Spinal cord (tissue), 10 donors: ENCODE data around the gene CEP162. TPM values are rescaled to one million over a fixed set of nuclear protein-coding genes. Genes with fewer than 3 reads are reported as not detected.
A peak's percentile ranks its signal among the peaks of the same experiment; 100 is the strongest.
"Not testable (repeated sequence)": the region's sequence is repeated elsewhere in the genome, so short reads cannot be mapped to it uniquely, and the experiment has no call there.

ENCODE experiments used
- DNase-seq, 6 donors: peaks; one replicate each; pipeline versions ENCODE4 v3.0.0 to v3.0.0-alpha.2; 2013 to 2015; ENCODE audit warnings: low spot score in 6 of 6, low read depth in 4 of 6
- H3K27ac ChIP-seq: one replicate; pipeline ENCODE4 v1.5.1; 2013; ENCODE audit warnings: low read depth, low read length, control low read depth
- H3K27me3 ChIP-seq: one replicate; pipeline ENCODE4 v1.6.1; 2013; ENCODE audit warnings: low read length; ENCODE audit not compliant: control insufficient read depth, insufficient read depth
- H3K36me3 ChIP-seq: one replicate; pipeline ENCODE4 v1.6.1; 2013; ENCODE audit warnings: low read length; ENCODE audit not compliant: control insufficient read depth, insufficient read depth
- H3K4me1 ChIP-seq: one replicate; pipeline ENCODE4 v1.6.1; 2013; ENCODE audit warnings: low read length; ENCODE audit not compliant: control insufficient read depth, insufficient read depth
- H3K4me3 ChIP-seq: one replicate; pipeline ENCODE4 v1.5.1; 2013; ENCODE audit warnings: low read depth, low read length, control low read depth
- H3K9me3 ChIP-seq: one replicate; pipeline ENCODE4 v1.6.1; 2013; ENCODE audit warnings: low read length; ENCODE audit not compliant: control insufficient read depth, insufficient read depth
- WGBS: methylation state at CpG from one replicate; pipeline ENCODE4 v1.1.5; 2013; ENCODE audit warnings: missing lambda C conversion rate; ENCODE audit not compliant: insufficient coverage; 5-methylcytosine and 5-hydroxymethylcytosine counted together
- polyA plus RNA-seq, 2 donors: library from polyadenylated mRNA; unstranded; fragments of 120-200 nt; gene quantifications; one replicate each; pipeline ENCODE4 v1.2.1, GENCODE V29; 2013; ENCODE audit not compliant: insufficient read length in 2 of 2
- total RNA-seq, 2 donors: library from RNA; depleted of rRNA in 1 of 2; stranded (reverse); fragments of 120-200 nt in 1 of 2; fragments of >200 nt in 1 of 2; gene quantifications; one replicate each; pipeline versions ENCODE4 v1.2.3 to v1.2.4, GENCODE V29; 2013 to 2014
- donor health status: healthy.

The CEP162 gene
- total and polyA plus RNA-seq, 4 donors = 10.2 to 19.1 (median 14.5) TPM

DNA sequence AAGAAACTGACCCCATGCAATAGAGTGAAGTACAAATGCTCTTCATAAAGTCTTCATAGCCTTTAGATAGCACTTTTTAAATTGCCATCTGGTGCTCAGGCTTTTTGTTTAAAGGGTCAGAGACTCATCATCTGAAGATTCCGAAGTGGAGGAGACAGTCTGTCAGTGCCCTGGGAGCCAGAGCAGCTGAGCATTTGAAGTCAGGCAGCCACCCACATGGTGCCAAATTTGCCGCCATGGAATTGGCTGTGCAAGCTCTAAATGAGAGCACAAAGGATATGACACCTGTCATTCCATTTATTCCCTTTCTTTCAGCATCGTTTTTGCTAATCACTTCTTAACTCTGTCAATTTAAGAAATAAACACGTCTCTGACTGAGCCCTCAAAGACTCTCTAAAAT is 32.8 kb upstream of the CEP162 start:
- no peaks in the 10 kb centered on the region for H3K36me3 ChIP-seq
- 48% methylated on average over 2 of the region's 4 CpGs for WGBS
- H3K27me3 ChIP-seq = no peaks in the 10 kb centered on the region
- H3K27ac ChIP-seq = no peak overlapping the region
- no peaks in the 10 kb centered on the region for H3K4me1 ChIP-seq
- peak in 1 of 6 donors; percentile 23 for DNase-seq
- H3K4me3 ChIP-seq = no peak overlapping the region
- H3K9me3 ChIP-seq = no peaks in the 10 kb centered on the region

DNA sequence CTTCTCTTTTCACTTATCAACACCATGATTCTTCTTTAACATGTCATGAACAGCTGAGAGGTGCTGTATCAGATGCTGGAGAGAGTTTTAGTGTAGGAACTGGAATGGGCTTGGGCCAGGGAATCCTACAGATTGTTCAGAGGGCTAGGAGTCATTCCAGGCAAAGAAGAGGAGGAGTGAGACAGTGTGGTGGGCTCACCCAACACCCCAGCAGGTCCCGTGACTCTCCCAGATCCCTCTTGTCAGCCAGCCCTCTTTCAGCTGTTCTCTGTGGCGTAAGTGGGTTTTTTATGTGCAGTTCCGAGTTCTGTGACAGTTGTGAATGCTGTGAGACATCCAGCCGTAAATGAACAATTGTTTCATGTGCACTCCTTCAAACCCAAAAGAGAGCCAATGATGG is 31.4 kb upstream of the CEP162 start:
- Histone ChIP-seq H3K4me3 (no peak overlapping the region), H3K36me3 (no peaks in the 10 kb centered on the region), H3K9me3 (no peaks in the 10 kb centered on the region), H3K27me3 (no peaks in the 10 kb centered on the region), H3K4me1 (no peaks in the 10 kb centered on the region), H3K27ac (no peak overlapping the region)
- WGBS = 73% methylated on average over 4 of the region's 4 CpGs
- DNase-seq = no peak

DNA sequence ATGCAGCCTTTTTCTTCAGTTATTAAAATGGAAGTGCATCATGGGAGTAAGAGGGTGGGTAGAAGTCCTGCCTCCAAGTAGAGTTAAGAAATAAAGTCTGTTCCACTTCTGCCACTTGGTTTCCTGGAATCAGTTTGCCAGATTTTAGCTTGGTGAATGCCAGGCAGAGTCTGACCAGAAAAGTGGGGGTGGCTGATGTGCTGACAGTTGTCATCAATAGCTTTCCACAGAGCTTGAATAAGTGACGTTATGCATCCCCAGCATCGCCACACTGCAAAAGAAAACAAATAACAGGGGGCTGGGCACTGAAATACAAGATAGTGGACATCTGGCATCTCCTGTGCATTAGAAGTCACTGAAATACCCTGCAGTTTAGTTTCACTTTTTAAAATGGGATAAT is 30.8 kb upstream of the CEP162 start:
- Histone ChIP-seq H3K27me3 (no peaks in the 10 kb centered on the region), H3K9me3 (no peaks in the 10 kb centered on the region), H3K4me1 (no peaks in the 10 kb centered on the region), H3K36me3 (no peaks in the 10 kb centered on the region), H3K27ac (no peak overlapping the region), H3K4me3 (no peak overlapping the region)
- no peak for DNase-seq
- WGBS = 49% methylated on average over 2 of the region's 2 CpGs

DNA sequence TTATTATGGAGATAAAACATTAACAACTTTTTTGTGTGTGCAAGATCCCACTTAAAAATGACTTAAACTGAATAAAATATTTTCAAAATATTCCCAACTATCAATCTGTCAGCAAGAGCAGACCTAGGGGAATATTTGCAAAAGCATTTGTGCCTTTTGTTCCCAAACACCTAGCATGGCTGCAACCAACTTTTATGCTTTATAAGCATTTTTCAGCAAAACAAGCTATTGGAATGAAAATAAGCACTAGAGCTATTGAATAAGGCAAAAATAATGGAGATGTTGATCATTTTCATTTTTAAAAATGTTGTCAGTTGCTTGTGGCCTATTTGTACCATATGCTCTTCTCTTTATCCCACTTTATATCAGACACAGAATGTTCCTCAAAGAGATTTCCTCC is 28.2 kb upstream of the CEP162 start:
- no peaks in the 10 kb centered on the region for H3K9me3 ChIP-seq
- H3K27me3 ChIP-seq = no peaks in the 10 kb centered on the region
- H3K4me3 ChIP-seq = no peak overlapping the region
- no peak overlapping the region for H3K27ac ChIP-seq
- H3K36me3 ChIP-seq = no peaks in the 10 kb centered on the region
- DNase-seq = no peak
- H3K4me1 ChIP-seq = no peaks in the 10 kb centered on the region

DNA sequence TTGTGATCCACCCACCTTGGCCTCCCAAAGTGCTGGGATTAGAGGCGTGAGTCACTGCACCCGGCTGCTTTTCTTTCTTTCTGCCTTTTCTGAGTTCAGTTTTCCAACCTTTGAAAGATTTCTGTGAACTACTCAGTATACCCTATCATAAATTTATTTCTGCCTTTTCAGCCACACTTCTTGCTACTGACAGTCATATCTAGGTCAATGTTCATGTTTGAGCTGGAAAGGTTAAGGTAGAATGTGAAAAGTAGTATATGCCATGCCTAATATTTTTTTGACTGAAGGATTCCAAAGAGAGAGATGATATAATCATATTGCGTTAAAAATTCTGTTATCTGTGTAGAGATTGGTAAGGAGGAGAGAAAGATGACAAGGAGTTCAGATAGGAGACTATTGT is 25.9 kb upstream of the CEP162 start:
- 100% methylated on average over 3 of the region's 3 CpGs for WGBS
- Histone ChIP-seq H3K4me3 (no peak overlapping the region), H3K9me3 (no peaks in the 10 kb centered on the region), H3K4me1 (no peaks in the 10 kb centered on the region), H3K27me3 (no peaks in the 10 kb centered on the region), H3K27ac (no peak overlapping the region), H3K36me3 (no peaks in the 10 kb centered on the region)
- DNase-seq = no peak

DNA sequence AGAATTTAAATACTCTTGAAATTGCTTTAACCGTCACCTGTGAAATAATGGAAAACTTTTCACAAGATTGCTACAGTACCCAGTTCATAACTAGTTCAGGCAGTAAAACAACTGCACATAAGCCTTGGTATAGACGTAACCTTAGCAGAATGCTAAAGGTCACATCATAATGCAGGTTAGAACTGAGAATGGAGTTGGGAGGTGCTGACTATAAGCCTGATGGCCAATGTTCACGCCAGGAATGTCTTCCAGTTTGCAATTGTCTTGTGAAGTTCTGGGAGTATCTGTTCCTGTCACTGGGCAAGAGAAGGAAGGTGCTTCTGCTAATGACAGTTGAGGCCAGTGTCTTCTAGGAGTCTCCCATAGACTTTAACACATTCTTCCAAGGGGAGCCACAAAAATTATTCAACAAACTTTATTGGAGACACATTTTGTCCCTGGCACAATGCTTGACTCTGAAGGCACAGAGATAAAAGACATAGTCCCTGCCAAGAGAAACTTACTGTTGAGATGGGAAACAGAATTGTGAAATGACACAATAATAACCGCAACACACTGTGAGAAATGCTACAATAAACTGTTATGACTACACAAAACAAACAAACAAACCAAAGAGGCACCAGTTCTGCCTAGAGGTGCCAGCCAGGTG is 24.6 kb upstream of the CEP162 start:
- WGBS = 100% methylated on average over 1 of the region's 4 CpGs

DNA sequence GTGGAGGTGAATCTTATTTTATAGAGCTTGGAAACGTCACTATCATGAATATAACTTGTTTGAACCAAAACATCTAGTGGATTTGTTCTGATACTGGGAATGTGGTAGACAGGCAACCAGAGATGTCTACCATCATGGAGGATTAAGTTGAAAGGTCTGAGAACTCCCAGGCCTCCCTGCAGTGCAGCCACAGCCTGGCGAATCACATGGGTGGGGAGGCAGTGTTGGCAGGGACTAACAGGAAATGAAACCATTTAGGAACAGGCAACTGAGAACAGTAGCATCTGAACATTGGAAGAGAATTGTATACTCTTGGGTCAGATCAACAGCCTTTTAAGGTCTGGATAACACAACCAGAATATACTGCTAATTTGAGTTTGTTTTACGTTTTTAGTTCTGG is 22.3 kb upstream of the CEP162 start:
- Histone ChIP-seq H3K36me3 (no peaks in the 10 kb centered on the region), H3K4me1 (no peaks in the 10 kb centered on the region), H3K27me3 (no peaks in the 10 kb centered on the region), H3K4me3 (no peak overlapping the region), H3K9me3 (no peaks in the 10 kb centered on the region), H3K27ac (no peak overlapping the region)
- 92% methylated on average over 2 of the region's 3 CpGs for whole genome bisulfite sequencing
- DNase-seq = no peak

More for the DNA sequence above, 24.6 kb upstream of the CEP162 start:
- H3K27me3 ChIP-seq = no peaks in the 10 kb centered on the region
- no peaks in the 10 kb centered on the region for H3K9me3 ChIP-seq
- no peaks in the 10 kb centered on the region for H3K36me3 ChIP-seq
- no peak for DNase-seq
- no peak overlapping the region for H3K4me3 ChIP-seq
- H3K27ac ChIP-seq = no peak overlapping the region
- no peaks in the 10 kb centered on the region for H3K4me1 ChIP-seq

DNA sequence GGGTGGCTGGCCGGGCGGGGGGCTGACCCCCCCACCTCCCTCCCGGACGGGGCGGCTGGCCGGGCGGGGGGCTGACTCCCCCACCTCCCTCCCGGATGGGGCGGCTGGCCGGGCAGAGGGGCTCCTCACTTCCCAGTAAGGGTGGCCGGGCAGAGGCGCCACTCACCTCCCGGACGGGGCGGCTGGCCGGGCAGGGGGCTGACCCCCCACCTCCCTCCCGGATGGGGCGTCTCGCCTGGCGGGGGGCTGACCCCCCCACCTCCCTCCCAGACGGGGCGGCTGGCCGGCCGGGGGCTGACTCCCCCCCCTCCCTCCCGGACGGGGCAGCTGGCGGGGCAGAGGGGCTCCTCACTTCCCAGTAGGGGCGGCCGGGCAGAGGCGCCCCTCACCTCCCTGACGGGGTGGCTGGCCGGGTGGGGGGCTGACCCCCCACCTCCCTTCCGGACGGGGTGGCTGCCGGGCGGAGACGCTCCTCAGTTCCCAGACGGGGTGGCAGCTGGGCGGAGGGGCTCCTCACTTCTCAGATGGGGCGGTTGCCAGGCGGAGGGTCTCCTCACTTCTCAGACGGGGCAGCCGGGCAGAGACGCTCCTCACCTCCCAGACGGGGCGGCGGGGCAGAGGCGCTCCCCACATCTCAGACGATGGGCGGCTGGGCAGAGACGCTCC is 17.1 kb upstream of the CEP162 start:
- DNase-seq, H3K36me3 ChIP-seq, H3K9me3 ChIP-seq, H3K4me3 ChIP-seq, H3K27ac ChIP-seq, H3K4me1 ChIP-seq, H3K27me3 ChIP-seq: not testable (repeated sequence)
- whole genome bisulfite sequencing = 95% methylated on average over 18 of the region's 51 CpGs

DNA sequence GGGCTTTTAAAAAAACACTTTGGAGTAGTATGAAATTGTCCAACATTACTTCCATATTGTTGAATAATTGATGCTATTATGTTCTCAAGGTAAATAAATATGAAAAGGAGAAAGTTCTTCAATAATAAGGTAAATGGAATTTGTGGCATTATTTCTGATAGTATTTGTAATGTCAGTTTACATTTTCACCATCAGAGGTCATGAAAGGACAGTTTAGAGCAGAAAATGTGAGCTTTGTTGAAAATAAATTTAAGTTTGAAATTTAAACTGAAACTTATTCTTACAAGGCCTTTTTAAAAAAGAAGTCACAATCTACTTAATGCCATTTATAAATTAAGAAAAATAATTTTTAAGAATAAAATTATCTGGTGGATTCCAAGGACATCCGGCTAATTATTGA is 15.8 kb upstream of the CEP162 start:
- H3K27me3 ChIP-seq = no peaks in the 10 kb centered on the region
- WGBS = no CpG with 5 or more reads among the region's 1 CpG
- peak in 1 of 6 donors; percentile 6 for DNase-seq
- no peaks in the 10 kb centered on the region for H3K9me3 ChIP-seq
- H3K4me1 ChIP-seq = no peaks in the 10 kb centered on the region
- no peak overlapping the region for H3K27ac ChIP-seq
- H3K4me3 ChIP-seq = no peak overlapping the region
- H3K36me3 ChIP-seq = no peaks in the 10 kb centered on the region

DNA sequence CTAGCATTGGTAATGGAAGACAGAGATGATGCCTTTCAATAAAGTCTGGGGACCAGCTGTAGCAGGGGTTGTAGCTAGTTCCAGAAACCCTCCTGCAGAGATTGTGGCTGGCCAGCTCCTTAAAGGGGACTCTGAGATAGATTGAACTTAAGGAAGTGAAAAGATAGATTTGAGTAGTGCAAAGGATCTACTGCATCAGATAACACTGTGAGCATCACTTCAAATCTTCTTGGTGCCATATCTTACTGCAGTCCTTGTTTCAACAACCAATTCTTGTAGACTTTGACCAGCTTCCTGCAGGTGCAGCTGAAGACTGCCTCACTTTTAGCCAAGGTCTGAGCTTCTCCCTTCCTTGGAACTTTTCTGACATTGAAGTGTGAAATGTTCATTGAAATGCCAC is 14.8 kb upstream of the CEP162 start:
- H3K9me3 ChIP-seq = no peaks in the 10 kb centered on the region
- no peak for DNase-seq
- H3K4me1 ChIP-seq = no peaks in the 10 kb centered on the region

More for the DNA sequence above, 14.8 kb upstream of the CEP162 start:
- Histone ChIP-seq H3K27ac (no peak overlapping the region), H3K36me3 (no peaks in the 10 kb centered on the region), H3K4me3 (no peak overlapping the region), H3K27me3 (no peaks in the 10 kb centered on the region)
